RWPE2 (cell line): ENCODE results near the gene CFAP73.

Experiments
- ATAC-seq: fragments of 200-7000 bp; cut with Tn5 transposase; 3 replicates; pipeline ENCODE4 v1.9.1; 2021; ENCODE audit warnings: low read depth
- DNase-seq: peaks from one replicate; pipeline ENCODE4 v3.0.0-alpha.2; 2020; ENCODE audit warnings: low spot score
- H3K27ac ChIP-seq: fragments of 450-650 bp; 2 replicates; pipeline ENCODE4 v1.5.1; 2017; ENCODE audit warnings: mild to moderate bottlenecking; ENCODE audit not compliant: poor library complexity, severe bottlenecking
- H3K27me3 ChIP-seq: fragments of 250-450 bp; sonication (Bioruptor Pico); 2 replicates; pipeline ENCODE4 v1.5.1; 2021; ENCODE audit warnings: mild to moderate bottlenecking, moderate library complexity; ENCODE audit not compliant: insufficient read depth, poor library complexity, severe bottlenecking
- H3K36me3 ChIP-seq: fragments of 250-450 bp; sonication (Bioruptor Pico); 2 replicates; pipeline ENCODE4 v1.5.1; 2020; ENCODE audit warnings: low read depth, mild to moderate bottlenecking, moderate library complexity
- H3K4me1 ChIP-seq: fragments of 250-450 bp; sonication (Bioruptor Pico); 2 replicates; pipeline ENCODE4 v1.5.1; 2021; ENCODE audit warnings: mild to moderate bottlenecking, moderate library complexity; ENCODE audit not compliant: insufficient read depth, poor library complexity, severe bottlenecking
- H3K4me3 ChIP-seq: fragments of 250-450 bp; sonication (Bioruptor Pico); 2 replicates; pipeline ENCODE4 v1.5.1; 2021; ENCODE audit warnings: mild to moderate bottlenecking, moderate library complexity; ENCODE audit not compliant: severe bottlenecking
- H3K9me3 ChIP-seq: fragments of 250-450 bp; sonication (Bioruptor Pico); 2 replicates; pipeline ENCODE4 v1.5.1; 2021; ENCODE audit warnings: mild to moderate bottlenecking, moderate library complexity; ENCODE audit not compliant: severe bottlenecking
- CTCF ChIP-seq: fragments of 450-650 bp; IDR thresholded peaks from one replicate; pipeline ENCODE4 v1.5.1; 2017; ENCODE audit warnings: mild to moderate bottlenecking, moderate library complexity; ENCODE audit not compliant: poor library complexity, severe bottlenecking

Gene CFAP73

GRCh38 chr12:113185180-113186032 lies 35.9 kb downstream of the CFAP73 start, which contains the start of the genes DDX54 and RITA1:
Gene DDX54 (minus strand): TSS chr12:113185478. CDS start chr12:113185451, 27 bp downstream.
Gene RITA1 (plus strand): TSS chr12:113185721. CDS start chr12:113186747, 1,026 bp downstream.
- Histone ChIP-seq H3K36me3 (peaks cover 42% of the 10 kb centered on the region), H3K4me1 (peaks cover 3% of the 10 kb centered on the region), H3K27me3 (no peaks in the 10 kb centered on the region), H3K27ac (peak within 1 kb of the TSS; percentile 81), H3K9me3 (no peaks in the 10 kb centered on the region), H3K4me3 (peak within 1 kb of the TSS; percentile 87)
- ATAC-seq (peak; percentile 55), DNase-seq (peak; percentile 82)
- TF ChIP-seq CTCF: no peak

- Histone ChIP-seq H3K4me1 (peaks cover 3% of the 10 kb centered on the region), H3K4me3 (peak overlapping the region; percentile 87), H3K27ac (peak overlapping the region; percentile 81), H3K27me3 (no peaks in the 10 kb centered on the region), H3K9me3 (no peaks in the 10 kb centered on the region), H3K36me3 (peaks cover 44% of the 10 kb centered on the region)
- DNase-seq: no peak
- ATAC-seq: no peak
- no peak for TF ChIP-seq CTCF
These were observed 36.5 kb downstream of the CFAP73 start for GRCh38 chr12:113186033-113186365.

GRCh38 chr12:113186666-113187325 lies 37.3 kb downstream of the CFAP73 start:
- H3K9me3 ChIP-seq: no peaks in the 10 kb centered on the region
- H3K36me3 ChIP-seq: peaks cover 51% of the 10 kb centered on the region
- DNase-seq: no peak
- peaks cover 3% of the 10 kb centered on the region for H3K4me1 ChIP-seq
- no peak for ATAC-seq
- no peak overlapping the region for H3K4me3 ChIP-seq
- TF ChIP-seq CTCF: no peak
- no peaks in the 10 kb centered on the region for H3K27me3 ChIP-seq
- no peak overlapping the region for H3K27ac ChIP-seq

- Histone ChIP-seq H3K9me3 (no peaks in the 10 kb centered on the region), H3K27me3 (no peaks in the 10 kb centered on the region), H3K36me3 (peaks cover 38% of the 10 kb centered on the region), H3K27ac (no peak overlapping the region), H3K4me3 (no peak overlapping the region), H3K4me1 (peaks cover 11% of the 10 kb centered on the region)
- DNase-seq: no peak
- TF ChIP-seq CTCF: no peak
- ATAC-seq: no peak
These were observed 39.8 kb downstream of the CFAP73 start for GRCh38 chr12:113189361-113189760.
